WTC11 (cell line): ENCODE data around the gene CARM1. TPM values are rescaled to one million over a fixed set of nuclear protein-coding genes. Genes with fewer than 3 reads are reported as not detected.

Experiments
- ATAC-seq: fragments of 200-7000 bp; cut with Tn5 transposase; 2 replicates; pipeline ENCODE4 v1.10.0; 2021; ENCODE audit warnings: mild to moderate bottlenecking, moderate library complexity
- CTCF ChIA-PET: fragments of 300-600 bp; sonication (Branson Sonifier 250); formaldehyde crosslinking; loops from one replicate; lab custom pipeline; 2021; ENCODE audit warnings: antibody characterized with exemption; lab: Charles Lee
- POLR2A ChIA-PET: fragments of 350-600 bp; sonication (Branson Sonifier 250); formaldehyde crosslinking; loops from one replicate; lab custom pipeline; 2021; ENCODE audit warnings: antibody characterized with exemption; lab: Charles Lee
- DNase-seq: peaks from one replicate; pipeline ENCODE4 v3.0.0; 2021; ENCODE audit warnings: low spot score
- H3K27ac Mint-ChIP-seq: 2 replicates; pipeline ENCODE4 v1.8.0; 2021; ENCODE audit warnings: mixed read lengths
- H3K27me3 Mint-ChIP-seq: 2 replicates; pipeline ENCODE4 v1.8.0; 2021; ENCODE audit warnings: low read depth, mild to moderate bottlenecking, moderate library complexity, mixed read lengths
- H3K36me3 Mint-ChIP-seq: 2 replicates; pipeline ENCODE4 v1.8.0; 2021; ENCODE audit warnings: mixed read lengths
- H3K4me1 Mint-ChIP-seq: 2 replicates; pipeline ENCODE4 v1.8.0; 2022; ENCODE audit warnings: mixed read lengths
- H3K4me3 Mint-ChIP-seq: 2 replicates; pipeline ENCODE4 v1.8.0; 2021; ENCODE audit warnings: mild to moderate bottlenecking, moderate library complexity, mixed read lengths
- H3K9me3 Mint-ChIP-seq: 2 replicates; pipeline ENCODE4 v1.8.0; 2021; ENCODE audit warnings: mixed read lengths
- ARID4B ChIP-seq: sonication (generic); formaldehyde crosslinking; IDR thresholded peaks from 2 replicates; pipeline ENCODE4 v1.8.0; 2023; ENCODE audit warnings: missing genetic modification reagents, mild to moderate bottlenecking, borderline replicate concordance
- ATF3 ChIP-seq: sonication (generic); formaldehyde crosslinking; conservative IDR thresholded peaks from 2 replicates; pipeline ENCODE4 v1.8.1; 2022; ENCODE audit warnings: mild to moderate bottlenecking, missing genetic modification reagents
- ELF4 ChIP-seq: sonication (generic); formaldehyde crosslinking; IDR thresholded peaks from 2 replicates; pipeline ENCODE4 v1.8.1; 2022; ENCODE audit warnings: low read depth, mild to moderate bottlenecking, moderate library complexity, missing genetic modification reagents
- EMX1 ChIP-seq: fragments of 250-450 bp; sonication (Bioruptor Pico); IDR thresholded peaks from 2 replicates; pipeline ENCODE4 v1.8.0; 2021; ENCODE audit warnings: mild to moderate bottlenecking
- ERG ChIP-seq: fragments of 250-450 bp; sonication (Bioruptor Pico); IDR thresholded peaks from 2 replicates; pipeline ENCODE4 v1.8.0; 2021; ENCODE audit warnings: mild to moderate bottlenecking
- HMGA2 ChIP-seq: fragments of 250-450 bp; sonication (Bioruptor Pico); IDR thresholded peaks from 2 replicates; pipeline ENCODE4 v1.4.0; 2021; ENCODE audit warnings: mild to moderate bottlenecking, moderate library complexity
- IRF1 ChIP-seq: sonication (generic); formaldehyde crosslinking; IDR thresholded peaks from 2 replicates; pipeline ENCODE4 v1.8.0; 2023; ENCODE audit warnings: missing genetic modification reagents
- IRF2 ChIP-seq: sonication (generic); formaldehyde crosslinking; IDR thresholded peaks from 2 replicates; pipeline ENCODE4 v1.8.0; 2022; ENCODE audit warnings: low read depth, missing genetic modification reagents, borderline replicate concordance
- MLX ChIP-seq: sonication (generic); formaldehyde crosslinking; IDR thresholded peaks from 2 replicates; pipeline ENCODE4 v1.8.1; 2023; ENCODE audit warnings: mild to moderate bottlenecking, missing genetic modification reagents, moderate library complexity
- MYBL2 ChIP-seq: sonication (generic); formaldehyde crosslinking; IDR thresholded peaks from 2 replicates; pipeline ENCODE4 v1.8.1; 2023; ENCODE audit warnings: mild to moderate bottlenecking, moderate library complexity, missing genetic modification reagents
- NR1H2 ChIP-seq: sonication (generic); formaldehyde crosslinking; IDR thresholded peaks from 2 replicates; pipeline ENCODE4 v1.9.0; 2021; ENCODE audit warnings: mild to moderate bottlenecking, moderate library complexity, missing genetic modification reagents
- NR3C1 ChIP-seq: sonication (generic); formaldehyde crosslinking; conservative IDR thresholded peaks from 2 replicates; pipeline ENCODE4 v1.8.1; 2023; ENCODE audit warnings: low read depth, mild to moderate bottlenecking, missing genetic modification reagents
- PRRX2 ChIP-seq: fragments of 250-450 bp; sonication (Bioruptor Pico); IDR thresholded peaks from 2 replicates; pipeline ENCODE4 v1.8.0; 2021; ENCODE audit warnings: mild to moderate bottlenecking
- SMAD3 ChIP-seq: sonication (generic); formaldehyde crosslinking; IDR thresholded peaks from 2 replicates; pipeline ENCODE4 v1.8.0; 2022; ENCODE audit warnings: missing genetic modification reagents, mild to moderate bottlenecking, borderline replicate concordance
- SMAD4 ChIP-seq: sonication (generic); formaldehyde crosslinking; IDR thresholded peaks from 2 replicates; pipeline ENCODE4 v1.8.0; 2022; ENCODE audit warnings: mild to moderate bottlenecking, missing genetic modification reagents
- SP1 ChIP-seq: sonication (generic); formaldehyde crosslinking; conservative IDR thresholded peaks from 2 replicates; pipeline ENCODE4 v1.8.1; 2022; ENCODE audit warnings: missing genetic modification reagents
- TCF7 ChIP-seq: sonication (generic); formaldehyde crosslinking; IDR thresholded peaks from 2 replicates; pipeline ENCODE4 v1.8.0; 2022; ENCODE audit warnings: mild to moderate bottlenecking, low read depth, missing genetic modification reagents, moderate library complexity
- TP53 ChIP-seq: sonication (generic); formaldehyde crosslinking; IDR thresholded peaks from 2 replicates; pipeline ENCODE4 v1.8.1; 2023; ENCODE audit warnings: mild to moderate bottlenecking, missing genetic modification reagents
- USF1 ChIP-seq: sonication (generic); formaldehyde crosslinking; IDR thresholded peaks from 2 replicates; pipeline ENCODE4 v1.8.0; 2022; ENCODE audit warnings: mild to moderate bottlenecking, missing genetic modification reagents
- USF2 ChIP-seq: sonication (generic); formaldehyde crosslinking; IDR thresholded peaks from 2 replicates; pipeline ENCODE4 v1.8.1; 2023; ENCODE audit warnings: mild to moderate bottlenecking, missing genetic modification reagents, moderate library complexity
- ZBTB21 ChIP-seq: sonication (generic); formaldehyde crosslinking; IDR thresholded peaks from 2 replicates; pipeline ENCODE4 v1.8.1; 2023; ENCODE audit warnings: mild to moderate bottlenecking, missing genetic modification reagents, borderline replicate concordance
- ZNF121 ChIP-seq: sonication (generic); formaldehyde crosslinking; IDR thresholded peaks from 2 replicates; pipeline ENCODE4 v1.8.0; 2023; ENCODE audit warnings: missing genetic modification reagents
- ZNF138 ChIP-seq: sonication (generic); formaldehyde crosslinking; conservative IDR thresholded peaks from 2 replicates; pipeline ENCODE4 v1.8.1; 2022; ENCODE audit warnings: mild to moderate bottlenecking, moderate library complexity, missing genetic modification reagents
- ZNF232 ChIP-seq: sonication (generic); formaldehyde crosslinking; IDR thresholded peaks from 2 replicates; pipeline ENCODE4 v1.8.0; 2022; ENCODE audit warnings: mild to moderate bottlenecking, missing genetic modification reagents
- ZNF281 ChIP-seq: sonication (generic); formaldehyde crosslinking; IDR thresholded peaks from 2 replicates; pipeline ENCODE4 v1.8.0; 2023; ENCODE audit warnings: mild to moderate bottlenecking, missing genetic modification reagents
- ZNF416 ChIP-seq: fragments of 250-450 bp; sonication (Bioruptor Pico); IDR thresholded peaks from 2 replicates; pipeline ENCODE4 v1.9.0; 2021; ENCODE audit warnings: mild to moderate bottlenecking, inconsistent platforms
- total RNA-seq: library from RNA; stranded (reverse); gene quantifications from 3 replicates; pipeline ENCODE4 v1.2.3, GENCODE V29; 2021

The CARM1 gene
- total RNA-seq, 1 experiment from 2014 or later: 125 TPM

- CTCF ChIA-PET: interaction anchor here (0.5 to 8.0 kb wide), 23 partner anchors 10 to 420 kb away, joined by 3 to 135 read pairs (median 5); partner anchors contain the start of genes CARM1 and DNM2
- peak within 1 kb of the TSS; percentile 100 for H3K27ac Mint-ChIP-seq
- H3K9me3 Mint-ChIP-seq: peaks cover 24% of the 10 kb centered on the region
- peaks cover 24% of the 10 kb centered on the region for H3K27me3 Mint-ChIP-seq
- H3K4me3 Mint-ChIP-seq: peak within 1 kb of the TSS; percentile 85
- POLR2A ChIA-PET: interaction anchor here (0.6 to 1.6 kb wide), 8 partner anchors 10 to 430 kb away, joined by 3 to 9 read pairs (median 4); partner anchors contain the start of gene DNM2
- peaks cover 13% of the 10 kb centered on the region for H3K4me1 Mint-ChIP-seq
- H3K36me3 Mint-ChIP-seq: peaks cover 12% of the 10 kb centered on the region; the same call in 1 of the 2 replicates
- DNase-seq (peak; percentile 100), ATAC-seq (peak; percentile 93)
- TF ChIP-seq MLX (CRISPR knock-in tag): no peak
- TF ChIP-seq ZNF232 (CRISPR knock-in tag): no peak
- TF ChIP-seq ATF3 (CRISPR knock-in tag): no peak
- no peak for TF ChIP-seq USF1 (CRISPR knock-in tag)
- TF ChIP-seq TP53: peak; percentile 50; the same call in 1 of the 2 replicates
- TF ChIP-seq NR1H2 (CRISPR knock-in tag): no peak
- TF ChIP-seq HMGA2: no peak
- TF ChIP-seq ZNF138: no peak
- TF ChIP-seq PRRX2: no peak
- 0 out of 2 replicates have a peak, but pooled peaks have one; percentile 66 for TF ChIP-seq ZNF416 (CRISPR knock-in tag)
- no peak for TF ChIP-seq ARID4B (CRISPR knock-in tag)
- no peak for TF ChIP-seq IRF2 (CRISPR knock-in tag)
- TF ChIP-seq SMAD3 (CRISPR knock-in tag): no peak
- no peak for TF ChIP-seq USF2 (CRISPR knock-in tag)
- no peak for TF ChIP-seq ZNF121 (CRISPR knock-in tag)
- TF ChIP-seq MYBL2 (CRISPR knock-in tag): 0 out of 2 replicates have a peak, but pooled peaks have one; percentile 57
- peak; percentile 76 for TF ChIP-seq SP1 (CRISPR knock-in tag)
- no peak for TF ChIP-seq SMAD4 (CRISPR knock-in tag)
- no peak for TF ChIP-seq TCF7 (CRISPR knock-in tag)
- no peak for TF ChIP-seq NR3C1
- TF ChIP-seq ZBTB21: 0 out of 2 replicates have a peak, but pooled peaks have one; percentile 55
- TF ChIP-seq ZNF281 (CRISPR knock-in tag): no peak
- TF ChIP-seq IRF1 (CRISPR knock-in tag): no peak
- 0 out of 2 replicates have a peak, but pooled peaks have one; percentile 14 for TF ChIP-seq ERG (CRISPR knock-in tag)
- TF ChIP-seq EMX1 (CRISPR knock-in tag): no peak
- no peak for TF ChIP-seq ELF4 (CRISPR knock-in tag)
These were observed 35.4 kb upstream of the CARM1 start, which contains the start of gene TMED1 for GRCh38 chr19:10835754-10836478. Gene TMED1, minus strand, starts transcription at chr19:10836212. Its CDS starts 21 bp downstream, at chr19:10836191.
